ENCODE results near the gene MYO5B. TPM values are rescaled to one million over a fixed set of nuclear protein-coding genes. Genes with fewer than 3 reads are reported as not detected.

The MYO5B gene
- total and polyA plus RNA-seq, 4 donors, result 5.4 to 23.4 (median 11.4) TPM

DNA sequence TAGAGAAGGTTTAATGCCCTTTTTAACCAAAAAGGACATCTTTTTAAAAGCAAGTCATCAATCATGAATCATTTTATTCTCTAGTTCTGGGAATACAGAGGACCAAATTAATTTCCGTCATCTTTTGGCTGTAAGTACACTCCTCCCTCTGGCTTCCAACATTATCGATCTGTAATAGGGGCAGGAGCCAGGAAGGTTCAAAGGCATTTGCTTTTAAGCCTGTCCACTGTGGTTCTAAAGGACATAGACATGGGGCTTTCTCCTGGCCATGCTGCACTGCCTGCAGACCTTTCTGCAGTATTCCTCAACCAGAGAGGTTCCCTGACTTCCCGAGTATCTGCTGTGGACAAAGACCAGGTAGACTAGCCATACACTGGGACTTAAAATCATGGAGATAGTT lies 170.5 kb downstream of the MYO5B start:
- peaks cover 0 to 9% (median 7%) of the 10 kb centered on the region in 4 donors for H3K4me1 ChIP-seq (ENCODE audit: control insufficient read depth in 4 of 4, insufficient read depth in 4 of 4, low read length in 3 of 4)
- WGBS, result 32% methylated on average over 3 of the region's 3 CpGs
- H3K27ac ChIP-seq (ENCODE audit: low read depth in 1 of 2, low read length in 2 of 2), result no peak overlapping the region
- peaks cover 0 to 1% (median 0%) of the 10 kb centered on the region in 4 donors for H3K36me3 ChIP-seq (ENCODE audit: control insufficient read depth in 4 of 4, insufficient read depth in 3 of 4, low read depth in 1 of 4, low read length in 3 of 4)
- DNase-seq (ENCODE audit: low spot score), result no peak
- TF ChIP-seq JUND (IDR thresholded peaks at IDR 0.05), result no peak
- TF ChIP-seq HNF4G (IDR thresholded peaks at IDR 0.05), result no peak
- peak; percentile 29 to 52 for TF ChIP-seq RXRA (IDR thresholded peaks at IDR 0.05)
- TF ChIP-seq, protein P1, sequence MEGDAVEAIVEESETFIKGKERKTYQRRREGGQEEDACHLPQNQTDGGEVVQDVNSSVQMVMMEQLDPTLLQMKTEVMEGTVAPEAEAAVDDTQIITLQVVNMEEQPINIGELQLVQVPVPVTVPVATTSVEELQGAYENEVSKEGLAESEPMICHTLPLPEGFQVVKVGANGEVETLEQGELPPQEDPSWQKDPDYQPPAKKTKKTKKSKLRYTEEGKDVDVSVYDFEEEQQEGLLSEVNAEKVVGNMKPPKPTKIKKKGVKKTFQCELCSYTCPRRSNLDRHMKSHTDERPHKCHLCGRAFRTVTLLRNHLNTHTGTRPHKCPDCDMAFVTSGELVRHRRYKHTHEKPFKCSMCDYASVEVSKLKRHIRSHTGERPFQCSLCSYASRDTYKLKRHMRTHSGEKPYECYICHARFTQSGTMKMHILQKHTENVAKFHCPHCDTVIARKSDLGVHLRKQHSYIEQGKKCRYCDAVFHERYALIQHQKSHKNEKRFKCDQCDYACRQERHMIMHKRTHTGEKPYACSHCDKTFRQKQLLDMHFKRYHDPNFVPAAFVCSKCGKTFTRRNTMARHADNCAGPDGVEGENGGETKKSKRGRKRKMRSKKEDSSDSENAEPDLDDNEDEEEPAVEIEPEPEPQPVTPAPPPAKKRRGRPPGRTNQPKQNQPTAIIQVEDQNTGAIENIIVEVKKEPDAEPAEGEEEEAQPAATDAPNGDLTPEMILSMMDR (IDR thresholded peaks at IDR 0.05; ENCODE audit: low read depth, low read length, missing input control), result no peak
- peak; percentile 35 to 48 for TF ChIP-seq HNF4A (conservative IDR thresholded peaks at IDR 0.05)
- no peak for TF ChIP-seq TAF1 (conservative IDR thresholded peaks at IDR 0.05)
- peak in 1 of 2 donors; percentile 45 for TF ChIP-seq RAD21 (IDR thresholded peaks at IDR 0.05)
- TF ChIP-seq FOXA1 (IDR thresholded peaks at IDR 0.05), result no peak
- no peak for TF ChIP-seq EGR1 (IDR thresholded peaks at IDR 0.05; ENCODE audit: low read depth in 2 of 2)
- TF ChIP-seq, protein P2, sequence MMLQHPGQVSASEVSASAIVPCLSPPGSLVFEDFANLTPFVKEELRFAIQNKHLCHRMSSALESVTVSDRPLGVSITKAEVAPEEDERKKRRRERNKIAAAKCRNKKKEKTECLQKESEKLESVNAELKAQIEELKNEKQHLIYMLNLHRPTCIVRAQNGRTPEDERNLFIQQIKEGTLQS (IDR thresholded peaks at IDR 0.05), result no peak
- TF ChIP-seq YY1 (IDR thresholded peaks at IDR 0.05), result peak; percentile 44
- TF ChIP-seq NR2F2 (IDR thresholded peaks at IDR 0.05), result no peak
- TF ChIP-seq SP1 (IDR thresholded peaks at IDR 0.05), result no peak
- TF ChIP-seq, protein P3, sequence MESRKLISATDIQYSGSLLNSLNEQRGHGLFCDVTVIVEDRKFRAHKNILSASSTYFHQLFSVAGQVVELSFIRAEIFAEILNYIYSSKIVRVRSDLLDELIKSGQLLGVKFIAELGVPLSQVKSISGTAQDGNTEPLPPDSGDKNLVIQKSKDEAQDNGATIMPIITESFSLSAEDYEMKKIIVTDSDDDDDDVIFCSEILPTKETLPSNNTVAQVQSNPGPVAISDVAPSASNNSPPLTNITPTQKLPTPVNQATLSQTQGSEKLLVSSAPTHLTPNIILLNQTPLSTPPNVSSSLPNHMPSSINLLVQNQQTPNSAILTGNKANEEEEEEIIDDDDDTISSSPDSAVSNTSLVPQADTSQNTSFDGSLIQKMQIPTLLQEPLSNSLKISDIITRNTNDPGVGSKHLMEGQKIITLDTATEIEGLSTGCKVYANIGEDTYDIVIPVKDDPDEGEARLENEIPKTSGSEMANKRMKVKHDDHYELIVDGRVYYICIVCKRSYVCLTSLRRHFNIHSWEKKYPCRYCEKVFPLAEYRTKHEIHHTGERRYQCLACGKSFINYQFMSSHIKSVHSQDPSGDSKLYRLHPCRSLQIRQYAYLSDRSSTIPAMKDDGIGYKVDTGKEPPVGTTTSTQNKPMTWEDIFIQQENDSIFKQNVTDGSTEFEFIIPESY (IDR thresholded peaks at IDR 0.05), result no peak
- no peak for TF ChIP-seq FOXA2 (IDR thresholded peaks at IDR 0.05)
- TF ChIP-seq, protein P4, sequence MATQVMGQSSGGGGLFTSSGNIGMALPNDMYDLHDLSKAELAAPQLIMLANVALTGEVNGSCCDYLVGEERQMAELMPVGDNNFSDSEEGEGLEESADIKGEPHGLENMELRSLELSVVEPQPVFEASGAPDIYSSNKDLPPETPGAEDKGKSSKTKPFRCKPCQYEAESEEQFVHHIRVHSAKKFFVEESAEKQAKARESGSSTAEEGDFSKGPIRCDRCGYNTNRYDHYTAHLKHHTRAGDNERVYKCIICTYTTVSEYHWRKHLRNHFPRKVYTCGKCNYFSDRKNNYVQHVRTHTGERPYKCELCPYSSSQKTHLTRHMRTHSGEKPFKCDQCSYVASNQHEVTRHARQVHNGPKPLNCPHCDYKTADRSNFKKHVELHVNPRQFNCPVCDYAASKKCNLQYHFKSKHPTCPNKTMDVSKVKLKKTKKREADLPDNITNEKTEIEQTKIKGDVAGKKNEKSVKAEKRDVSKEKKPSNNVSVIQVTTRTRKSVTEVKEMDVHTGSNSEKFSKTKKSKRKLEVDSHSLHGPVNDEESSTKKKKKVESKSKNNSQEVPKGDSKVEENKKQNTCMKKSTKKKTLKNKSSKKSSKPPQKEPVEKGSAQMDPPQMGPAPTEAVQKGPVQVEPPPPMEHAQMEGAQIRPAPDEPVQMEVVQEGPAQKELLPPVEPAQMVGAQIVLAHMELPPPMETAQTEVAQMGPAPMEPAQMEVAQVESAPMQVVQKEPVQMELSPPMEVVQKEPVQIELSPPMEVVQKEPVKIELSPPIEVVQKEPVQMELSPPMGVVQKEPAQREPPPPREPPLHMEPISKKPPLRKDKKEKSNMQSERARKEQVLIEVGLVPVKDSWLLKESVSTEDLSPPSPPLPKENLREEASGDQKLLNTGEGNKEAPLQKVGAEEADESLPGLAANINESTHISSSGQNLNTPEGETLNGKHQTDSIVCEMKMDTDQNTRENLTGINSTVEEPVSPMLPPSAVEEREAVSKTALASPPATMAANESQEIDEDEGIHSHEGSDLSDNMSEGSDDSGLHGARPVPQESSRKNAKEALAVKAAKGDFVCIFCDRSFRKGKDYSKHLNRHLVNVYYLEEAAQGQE (IDR thresholded peaks at IDR 0.05), result no peak
- TF ChIP-seq GABPA (IDR thresholded peaks at IDR 0.05 in 1 of 2, conservative IDR thresholded peaks at IDR 0.05 in 1 of 2), result no peak
- TF ChIP-seq, protein P5, sequence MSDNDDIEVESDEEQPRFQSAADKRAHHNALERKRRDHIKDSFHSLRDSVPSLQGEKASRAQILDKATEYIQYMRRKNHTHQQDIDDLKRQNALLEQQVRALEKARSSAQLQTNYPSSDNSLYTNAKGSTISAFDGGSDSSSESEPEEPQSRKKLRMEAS (IDR thresholded peaks at IDR 0.05), result no peak
- H3K9me3 ChIP-seq (ENCODE audit: control insufficient read depth in 4 of 4, low read length in 3 of 4), result no peaks in the 10 kb centered on the region
- no peaks in the 10 kb centered on the region for H3K27me3 ChIP-seq (ENCODE audit: control insufficient read depth in 4 of 4, insufficient read depth in 4 of 4, low read length in 3 of 4)
- no peak overlapping the region for H3K9ac ChIP-seq (ENCODE audit: low read depth in 1 of 2, low read length in 2 of 2)
- H3K4me3 ChIP-seq (ENCODE audit: low read depth in 1 of 3, low read length in 3 of 3), result no peak overlapping the region

Measured in liver (tissue), 9 donors.